ENCODE results near the gene LRRC51.

LRRC51 gene

GRCh38 chr11:72080326-72081183 is at the start of gene LRRC51, which contains the start of gene NUMA1:
LRRC51 (plus strand) TSS chr11:72080850; CDS start chr11:72089084, 8,234 bp downstream.
NUMA1 (minus strand) TSS chr11:72080542; CDS start chr11:72035943, 44,599 bp downstream.
- DNase-seq, result peak; percentile 98

GRCh38 chr11:72036687-72037086 is 44.0 kb upstream of the LRRC51 start:
- no peak for DNase-seq

- DNase-seq, result no peak
Measured at GRCh38 chr11:72037554-72038311, 42.9 kb upstream of the LRRC51 start.

DNA sequence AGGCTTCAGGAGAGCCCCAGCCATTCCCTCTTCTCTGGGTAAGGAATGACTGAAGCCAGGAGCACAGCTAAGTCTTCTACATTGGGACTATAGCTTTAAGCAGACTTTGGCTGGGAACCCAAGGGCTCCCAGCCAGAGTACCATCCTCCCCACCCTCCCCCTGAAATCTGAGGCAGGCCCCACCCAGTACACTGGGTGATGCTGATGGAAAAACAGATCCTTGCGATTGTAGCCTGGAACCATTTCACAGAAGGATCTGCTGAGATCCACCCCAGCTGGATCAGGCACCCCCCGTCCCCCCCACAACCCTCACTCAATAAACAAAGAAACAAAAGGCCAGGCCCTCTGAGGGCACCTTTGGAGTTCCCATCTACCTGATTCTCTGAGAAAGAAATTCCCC is 42.2 kb upstream of the LRRC51 start:
- no peak for DNase-seq

GRCh38 chr11:72039031-72039855 is 41.4 kb upstream of the LRRC51 start:
- DNase-seq, result no peak

DNA sequence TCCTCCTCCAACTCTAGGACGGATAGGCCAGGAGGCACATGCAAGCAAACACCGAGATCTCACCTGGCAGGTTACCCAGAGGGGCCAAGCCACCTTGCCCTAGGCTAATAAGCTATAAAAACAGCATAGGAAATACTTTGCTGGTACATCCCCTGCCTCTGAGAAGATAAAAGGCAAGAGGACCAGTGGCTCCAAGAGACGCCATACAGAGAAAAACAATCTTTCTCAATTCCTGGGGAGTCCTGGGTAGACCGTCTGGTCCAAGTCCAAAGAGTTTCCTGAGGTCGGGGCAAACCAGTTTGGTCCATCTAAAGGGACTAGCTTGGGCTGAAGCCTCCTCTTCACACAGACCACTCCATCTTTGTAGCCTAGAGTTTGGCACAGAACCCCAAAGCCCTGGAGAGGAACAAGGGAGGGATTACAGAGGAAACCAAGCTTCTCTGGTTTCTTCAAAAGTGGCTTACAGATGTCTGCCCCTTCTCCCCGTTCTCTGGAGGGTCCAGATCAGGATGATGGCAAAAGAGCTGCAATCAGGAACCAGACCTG is 40.7 kb upstream of the LRRC51 start:
- DNase-seq, result no peak

GRCh38 chr11:72040491-72041363 is 39.9 kb upstream of the LRRC51 start:
- peak; percentile 73 for DNase-seq

GRCh38 chr11:72041364-72042063 is 39.1 kb upstream of the LRRC51 start:
- peak; percentile 40 for DNase-seq

GRCh38 chr11:72042064-72042745 is 38.4 kb upstream of the LRRC51 start:
- DNase-seq, result no peak

DNA sequence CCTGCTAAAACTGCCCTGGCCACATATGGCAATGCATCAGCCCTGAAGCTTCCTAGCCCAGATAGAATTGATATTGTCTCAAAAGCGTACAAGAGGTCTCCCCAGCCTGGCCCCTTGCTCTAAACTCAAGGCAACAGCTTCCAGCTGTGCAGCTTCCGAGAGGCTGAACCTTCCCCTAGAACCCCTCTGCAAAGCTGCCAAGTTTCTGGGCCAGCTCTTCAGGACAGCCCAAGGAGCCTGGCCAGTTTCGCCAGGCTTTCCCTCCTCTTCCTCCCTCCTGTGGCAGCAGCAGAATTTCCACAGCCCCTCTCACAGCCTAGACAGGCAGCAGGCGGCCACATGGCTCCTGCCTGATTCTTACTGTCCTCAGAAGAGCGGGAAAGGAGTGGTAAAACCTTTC is 34.8 kb upstream of the LRRC51 start:
- no peak for DNase-seq

DNA sequence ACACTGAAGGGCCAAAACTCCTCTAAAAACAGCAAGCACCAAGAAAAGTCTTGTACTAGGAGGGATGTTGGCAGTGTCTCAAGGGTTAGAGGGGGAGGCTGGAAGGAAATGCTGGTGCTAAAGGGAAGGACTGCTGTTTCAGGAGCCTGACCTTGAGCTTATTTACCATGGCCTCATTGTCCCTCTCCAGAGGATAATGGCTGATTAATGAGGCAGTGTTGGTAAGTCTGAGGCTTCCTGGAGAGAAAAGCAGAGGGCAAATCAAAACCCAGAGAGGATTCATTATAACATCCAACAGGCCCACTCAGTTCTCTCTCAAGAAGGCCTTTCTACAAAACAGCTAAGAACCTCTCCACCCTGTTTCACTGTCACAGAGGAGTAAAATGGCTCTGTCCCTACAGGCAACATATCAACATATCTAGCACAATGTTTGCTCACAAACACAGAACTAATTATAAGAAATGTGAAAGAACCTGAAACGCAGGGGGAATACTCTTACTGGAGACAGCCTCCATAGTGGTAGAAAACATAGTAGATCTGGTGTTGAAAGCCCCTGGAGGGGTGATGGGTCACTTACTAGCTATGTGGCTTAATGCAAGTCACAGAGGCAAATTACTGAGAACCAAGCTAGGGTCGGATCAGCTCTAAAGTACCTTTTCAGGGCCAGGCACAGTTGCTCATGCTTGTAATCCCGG is 31.7 kb upstream of the LRRC51 start:
- no peak for DNase-seq

GRCh38 chr11:72058416-72059034 is 22.1 kb upstream of the LRRC51 start:
- peak; percentile 73 for DNase-seq

- DNase-seq, result no peak
Measured at GRCh38 chr11:72061739-72062396, 18.8 kb upstream of the LRRC51 start.

DNA sequence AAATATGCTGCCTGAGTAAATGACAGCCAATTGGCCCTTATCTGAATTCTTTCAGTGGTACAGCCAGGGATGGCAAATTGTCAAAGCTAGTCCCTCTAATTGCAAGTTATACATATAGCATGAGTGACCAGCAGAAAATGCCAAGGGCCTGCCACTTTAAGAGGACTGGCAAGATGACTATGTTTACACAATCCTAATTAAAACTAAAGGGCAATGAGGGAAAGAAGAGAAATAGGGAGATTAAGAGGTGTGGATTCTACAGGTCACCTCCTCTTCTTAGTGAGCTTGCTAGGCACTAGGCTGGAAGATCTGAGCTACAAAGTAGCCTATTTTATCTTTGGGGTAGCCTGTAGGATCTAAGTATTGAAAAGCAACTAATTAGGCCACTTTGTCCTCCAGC is 13.8 kb upstream of the LRRC51 start:
- no peak for DNase-seq

DNA sequence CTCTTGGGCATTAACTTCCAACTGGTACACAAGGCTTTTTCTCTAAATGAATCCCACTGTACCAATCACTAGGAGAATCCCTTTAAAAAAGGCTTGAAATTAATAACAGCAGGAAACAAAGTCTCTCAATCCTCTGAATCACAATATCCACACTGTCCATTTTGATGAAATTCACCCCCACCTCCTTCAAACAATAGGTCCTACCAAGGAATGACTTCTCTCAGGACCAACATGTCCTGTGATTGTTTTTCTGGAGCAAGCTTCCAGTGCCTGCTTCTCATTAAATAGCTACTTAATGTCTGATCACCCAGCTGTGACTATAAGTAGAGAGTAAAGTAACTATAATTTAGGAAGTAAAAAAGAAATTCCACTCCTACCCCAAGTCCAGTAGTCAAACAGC is 13.4 kb upstream of the LRRC51 start:
- DNase-seq, result no peak

GRCh38 chr11:72067676-72068075 is 13.0 kb upstream of the LRRC51 start:
- DNase-seq, result no peak

GRCh38 chr11:72069200-72069599 is 11.4 kb upstream of the LRRC51 start:
- DNase-seq, result no peak

DNA sequence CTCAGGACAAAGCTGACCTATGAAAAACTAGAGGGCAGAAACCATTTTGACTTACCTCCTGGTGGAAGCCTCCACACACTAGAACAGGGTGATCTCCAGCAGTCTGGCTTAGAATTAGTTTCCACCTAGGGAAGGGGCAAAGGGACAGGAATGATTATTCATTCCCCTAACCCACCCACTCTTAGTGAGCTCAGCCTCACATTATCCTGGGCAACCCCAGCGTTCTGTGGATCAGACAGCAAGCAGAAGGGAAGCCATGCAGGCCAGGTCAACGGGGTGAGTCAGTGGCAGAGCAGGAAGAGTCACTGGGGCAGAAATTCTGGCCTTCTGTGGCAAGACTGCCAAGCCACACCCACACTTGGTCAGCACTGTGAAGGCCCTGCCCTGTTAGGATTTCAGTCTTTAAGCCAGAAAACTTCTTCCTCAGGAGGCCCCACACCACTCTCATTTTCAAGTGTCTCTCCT is 10.8 kb upstream of the LRRC51 start:
- no peak for DNase-seq

DNA sequence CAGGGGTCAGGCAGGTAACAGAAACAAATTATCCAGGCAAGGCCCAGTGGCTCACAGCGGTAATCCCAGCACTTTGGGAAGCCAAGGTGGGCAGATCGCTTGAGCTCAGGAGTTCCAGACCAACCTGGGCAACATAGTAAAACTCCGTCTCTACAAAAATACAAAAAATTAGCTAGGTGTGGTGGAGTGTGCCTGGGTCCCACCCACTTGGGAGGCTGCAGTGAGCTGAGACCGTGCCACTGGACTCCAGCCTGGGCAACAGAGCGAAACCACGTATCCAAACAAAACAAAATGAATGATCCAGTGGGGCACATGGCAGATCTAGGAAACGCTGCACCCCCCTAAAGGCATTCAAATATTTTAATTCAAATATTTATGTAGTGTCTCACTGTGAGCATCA is 10.2 kb upstream of the LRRC51 start:
- DNase-seq, result no peak
